ENCODE measurements around the gene CDC25A. TPM values are rescaled to one million over a fixed set of nuclear protein-coding genes. Genes with fewer than 3 reads are reported as not detected.

Gene CDC25A
- total RNA-seq, 4 donors from 2014 or later = 0.33 to 2.1 (median 0.89) TPM

- TF ChIP-seq CTCF (IDR thresholded peaks at IDR 0.05; ENCODE audit: low read depth) = no peak
These were observed 47.1 kb downstream of the CDC25A start for GRCh38 chr3:48140936-48141603.

- no peak for TF ChIP-seq CTCF (IDR thresholded peaks at IDR 0.05; ENCODE audit: low read depth)
These were observed 47.9 kb downstream of the CDC25A start for GRCh38 chr3:48140336-48140757.

GRCh38 chr3:48137425-48137999 is 50.7 kb downstream of the CDC25A start:
- TF ChIP-seq CTCF (IDR thresholded peaks at IDR 0.05; ENCODE audit: low read depth) = no peak

- TF ChIP-seq CTCF (IDR thresholded peaks at IDR 0.05; ENCODE audit: low read depth) = no peak
These were observed 52.4 kb downstream of the CDC25A start for GRCh38 chr3:48135552-48136495.

GRCh38 chr3:48130321-48130904 is 57.8 kb downstream of the CDC25A start:
- no peak for TF ChIP-seq CTCF (IDR thresholded peaks at IDR 0.05; ENCODE audit: low read depth)

- TF ChIP-seq CTCF (IDR thresholded peaks at IDR 0.05; ENCODE audit: low read depth) = no peak
These were observed 58.3 kb downstream of the CDC25A start for GRCh38 chr3:48129921-48130320.

All from subcutaneous adipose tissue (tissue), 4 donors.